Gastroesophageal sphincter (tissue), 4 donors: ENCODE results near the gene SPSB1. TPM values are rescaled to one million over a fixed set of nuclear protein-coding genes. Genes with fewer than 3 reads are reported as not detected.

Experiments used
- ATAC-seq: fragments of 150-250 bp; one replicate; pipeline ENCODE4 v1.9.1; 2016; ENCODE audit warnings: mild to moderate bottlenecking, moderate library complexity
- H3K27ac ChIP-seq, 4 donors: fragments of 200-600 bp; sonication (generic) in 3 of 4; 1 replicate in 3 of 4; 2 replicates in 1 of 4; pipeline ENCODE4 v1.5.1; 2016 to 2019
- H3K27me3 ChIP-seq: fragments of 200-600 bp; sonication (generic); one replicate; pipeline ENCODE4 v1.5.1; 2019
- H3K36me3 ChIP-seq, 2 donors: fragments of 200-600 bp; sonication (generic); one replicate each; pipeline ENCODE4 v1.5.1; 2019; ENCODE audit warnings: control low read depth in 1 of 2
- H3K4me1 ChIP-seq, 3 donors: fragments of 200-600 bp; sonication (generic); 1 replicate in 2 of 3; 2 replicates in 1 of 3; pipeline ENCODE4 v1.5.1; 2016 to 2019; ENCODE audit warnings: control low read depth in 2 of 3
- H3K4me3 ChIP-seq, 2 donors: fragments of 200-600 bp; sonication (generic); one replicate each; pipeline ENCODE4 v1.5.1; 2019; ENCODE audit warnings: mild to moderate bottlenecking in 1 of 2, moderate library complexity in 1 of 2
- H3K9me3 ChIP-seq, 3 donors: fragments of 200-600 bp; sonication (generic); one replicate each; pipeline ENCODE4 v1.5.1; 2017 to 2019; ENCODE audit warnings: control low read depth in 2 of 3
- CTCF ChIP-seq, 4 experiments: fragments of 200-600 bp in 2 of 4; fragments of 450-650 bp in 2 of 4; sonication (generic) in 1 of 4; IDR thresholded peaks; one replicate each; pipeline ENCODE4 v1.5.1; 2017 to 2019; ENCODE audit warnings: antibody characterized with exemption in 4 of 4, mild to moderate bottlenecking in 2 of 4, moderate library complexity in 2 of 4
- EP300 ChIP-seq: sonication (generic); formaldehyde crosslinking; IDR thresholded peaks from one replicate; pipeline ENCODE4 v1.6.1; 2017; ENCODE audit warnings: antibody characterized with exemption, mild to moderate bottlenecking
- POLR2A ChIP-seq, 2 donors: fragments of 450-650 bp; IDR thresholded peaks; one replicate each; pipeline ENCODE4 v1.6.1; 2017; ENCODE audit warnings: antibody characterized with exemption in 2 of 2, mild to moderate bottlenecking in 2 of 2, moderate library complexity in 1 of 2
- POLR2AphosphoS5 ChIP-seq: sonication (generic); formaldehyde crosslinking; IDR thresholded peaks from one replicate; pipeline ENCODE4 v1.6.1; 2017; ENCODE audit warnings: antibody characterized with exemption
- WGBS, 2 donors: methylation state at CpG; one replicate each; pipeline ENCODE4 v1.1.5; 2018; ENCODE audit warnings: low coverage in 1 of 2; 5-methylcytosine and 5-hydroxymethylcytosine counted together
- total RNA-seq, 4 donors: library from RNA; depleted of rRNA; stranded (reverse); fragments of >200 nt; gene quantifications; one replicate each; pipeline ENCODE4 v1.1.0, GENCODE V29; 2016

SPSB1 gene
- total RNA-seq, 4 donors from 2014 or later = 56.3 to 111 (median 99.5) TPM

DNA sequence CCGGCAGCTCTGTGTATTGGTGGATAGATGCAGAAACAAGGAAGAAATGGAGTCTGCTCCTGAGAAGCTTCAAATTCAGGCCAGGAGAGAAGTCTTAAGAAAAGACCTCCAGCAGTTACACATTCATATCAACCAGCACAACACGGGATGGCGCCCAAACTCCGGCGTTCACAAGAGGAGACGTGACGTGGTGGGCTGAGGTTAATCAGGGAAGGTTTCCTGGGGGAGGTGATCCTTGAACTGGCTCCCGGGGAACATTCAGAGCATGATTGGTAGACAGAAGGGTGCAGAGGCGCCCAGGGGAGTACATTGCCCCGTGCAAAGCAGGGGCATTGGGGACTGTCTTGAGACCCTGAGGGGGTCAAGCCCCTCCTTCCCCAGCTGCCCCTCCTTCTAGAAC, 27.7 kb upstream of the SPSB1 start:
- TF ChIP-seq POLR2AphosphoS5 (no peak), POLR2A (IDR thresholded peaks at IDR 0.05) (no peak), EP300 (no peak), CTCF (IDR thresholded peaks at IDR 0.05) (no peak)
- H3K9me3 ChIP-seq = no peaks in the 10 kb centered on the region
- no peaks in the 10 kb centered on the region for H3K27me3 ChIP-seq
- H3K36me3 ChIP-seq = peaks cover 0 to 68% of the 10 kb centered on the region in 2 donors
- WGBS, 2 donors = 88 to 93% methylated on average over 9 of the region's 10 CpGs
- ATAC-seq = no peak
- no peak overlapping the region for H3K4me3 ChIP-seq
- no peak overlapping the region for H3K27ac ChIP-seq
- H3K4me1 ChIP-seq = peaks cover 0 to 40% (median 3%) of the 10 kb centered on the region in 3 donors

GRCh38 chr1:9265968-9266367, 26.7 kb upstream of the SPSB1 start:
- Histone ChIP-seq H3K9me3 (no peaks in the 10 kb centered on the region), H3K4me3 (no peak overlapping the region), H3K27me3 (no peaks in the 10 kb centered on the region), H3K4me1 (peaks cover 0 to 43% (median 3%) of the 10 kb centered on the region in 3 donors), H3K36me3 (peaks cover 0 to 65% of the 10 kb centered on the region in 2 donors), H3K27ac (peak overlapping the region in 3 of 4 donors; percentile 66 to 76 (median 68))
- no peak for TF ChIP-seq CTCF (IDR thresholded peaks at IDR 0.05)
- TF ChIP-seq POLR2A (IDR thresholded peaks at IDR 0.05) = no peak
- TF ChIP-seq POLR2AphosphoS5 = no peak
- no peak for TF ChIP-seq EP300
- 71% methylated on average over 7 of the region's 12 CpGs; no CpG with 5 or more reads in 1 of the 2 donors for WGBS, 2 donors
- ATAC-seq = no peak

DNA sequence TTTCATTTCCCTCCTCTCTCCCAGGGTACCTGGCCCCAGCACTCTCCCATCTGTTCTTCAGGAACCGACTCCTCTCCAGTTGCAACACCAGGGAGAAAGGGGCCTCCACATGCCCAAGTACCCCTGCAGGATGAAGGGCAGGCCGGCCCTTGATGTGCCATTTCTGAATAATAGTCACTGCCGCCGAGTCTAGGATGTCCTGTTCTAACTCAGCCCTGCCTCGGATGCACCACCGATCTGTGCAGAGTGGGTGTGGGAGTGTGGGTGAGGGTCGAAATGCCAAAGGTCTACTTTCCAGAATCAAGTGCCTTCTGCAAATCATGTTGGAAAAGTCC, 25.4 kb upstream of the SPSB1 start:
- Histone ChIP-seq H3K36me3 (peaks cover 0 to 52% of the 10 kb centered on the region in 2 donors), H3K4me3 (no peak overlapping the region), H3K9me3 (no peaks in the 10 kb centered on the region), H3K27ac (peak overlapping the region in 3 of 4 donors; percentile 66 to 76 (median 68)), H3K27me3 (no peaks in the 10 kb centered on the region), H3K4me1 (peaks cover 0 to 38% (median 3%) of the 10 kb centered on the region in 3 donors)
- ATAC-seq = no peak
- TF ChIP-seq POLR2A (IDR thresholded peaks at IDR 0.05) (no peak), POLR2AphosphoS5 (no peak), EP300 (no peak), CTCF (IDR thresholded peaks at IDR 0.05) (no peak)
- 41 to 67% methylated on average over 4 of the region's 7 CpGs for WGBS, 2 donors

DNA sequence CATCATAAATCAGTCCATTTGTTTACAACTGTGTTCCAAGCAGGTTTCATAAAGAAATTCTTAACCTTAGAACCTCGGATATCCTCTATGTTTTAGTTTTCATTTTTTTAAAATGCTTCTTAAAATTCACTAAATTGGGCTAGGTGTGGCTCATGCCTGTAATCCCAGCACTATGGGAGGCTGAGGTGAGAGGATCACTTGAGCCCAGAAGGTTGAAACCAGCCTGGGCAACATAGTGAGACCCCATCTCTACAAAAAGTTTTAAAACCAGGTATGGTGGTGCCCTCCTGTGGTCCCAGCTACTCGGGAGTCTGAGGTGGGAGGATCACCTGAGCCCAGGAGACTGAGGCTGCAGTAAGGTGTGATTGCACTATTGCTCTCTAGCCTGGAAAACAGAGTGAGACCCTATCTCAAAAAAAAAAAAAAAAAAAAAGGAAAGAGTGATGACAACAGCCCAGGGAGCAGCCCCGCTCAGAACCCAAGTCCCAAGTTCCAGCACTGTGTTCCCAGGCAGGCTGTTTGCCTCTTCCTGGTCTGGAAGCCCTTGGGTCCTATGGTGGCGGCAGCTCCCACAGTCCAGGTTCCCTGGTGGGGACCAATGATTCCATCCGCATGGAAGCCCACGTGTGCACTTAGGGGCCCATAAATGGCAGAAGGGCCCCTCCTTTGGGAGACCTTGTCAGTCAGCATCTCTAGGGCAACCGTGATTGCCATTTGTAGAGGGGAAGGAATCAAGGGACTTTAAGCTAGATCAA, 24.7 kb upstream of the SPSB1 start:
- Histone ChIP-seq H3K4me1 (peaks cover 0 to 38% (median 3%) of the 10 kb centered on the region in 3 donors), H3K27ac (peak overlapping the region in 1 of 4 donors; percentile 68), H3K36me3 (peaks cover 0 to 45% of the 10 kb centered on the region in 2 donors), H3K27me3 (no peaks in the 10 kb centered on the region), H3K4me3 (no peak overlapping the region), H3K9me3 (no peaks in the 10 kb centered on the region)
- ATAC-seq = no peak
- TF ChIP-seq POLR2AphosphoS5 (no peak), POLR2A (IDR thresholded peaks at IDR 0.05) (no peak), CTCF (IDR thresholded peaks at IDR 0.05) (no peak), EP300 (no peak)
- WGBS, 2 donors = 73 to 81% methylated on average over 4 to 5 of the region's 7 CpGs

DNA sequence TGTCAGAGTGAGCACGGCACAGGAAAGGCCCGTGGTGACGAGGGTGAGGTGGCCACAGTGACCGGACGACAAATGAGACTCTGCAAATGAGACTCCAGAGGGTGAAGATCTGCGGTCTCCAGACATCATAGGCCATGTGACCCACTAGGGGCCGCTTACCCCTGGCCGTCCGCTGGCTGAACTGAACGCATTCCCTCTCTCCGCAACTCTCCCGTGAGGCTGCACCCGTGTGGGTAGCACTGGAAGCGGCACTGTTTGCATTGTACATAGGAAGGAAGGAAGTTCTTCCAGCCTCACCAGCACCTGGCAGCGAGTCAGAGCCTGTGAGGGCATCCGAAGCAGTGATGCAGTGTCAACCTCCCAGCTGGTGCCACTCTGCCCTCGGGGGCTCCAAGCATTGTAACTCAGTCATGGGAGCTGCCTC, 23.6 kb upstream of the SPSB1 start:
- Histone ChIP-seq H3K27ac (no peak overlapping the region), H3K36me3 (peaks cover 0 to 34% of the 10 kb centered on the region in 2 donors), H3K4me1 (peaks cover 0 to 38% (median 3%) of the 10 kb centered on the region in 3 donors), H3K27me3 (no peaks in the 10 kb centered on the region), H3K4me3 (no peak overlapping the region), H3K9me3 (no peaks in the 10 kb centered on the region)
- WGBS, 2 donors = 81% methylated on average over 14 of the region's 17 CpGs; no CpG with 5 or more reads in 1 of the 2 donors
- no peak for ATAC-seq
- TF ChIP-seq POLR2A (IDR thresholded peaks at IDR 0.05) = no peak
- no peak for TF ChIP-seq POLR2AphosphoS5
- no peak for TF ChIP-seq CTCF (IDR thresholded peaks at IDR 0.05)
- no peak for TF ChIP-seq EP300
